Endothelial cell of umbilical vein (primary cell): ENCODE measurements around the gene LDLRAD4. TPM values are rescaled to one million over a fixed set of nuclear protein-coding genes. Genes with fewer than 3 reads are reported as not detected.

ENCODE experiments used
- BruUV-seq: library from RNA; stranded (reverse); fragments of 400-500 nt; replicated peaks from 2 replicates; lab custom pipeline; 2021; lab: Mats Ljungman, UMichigan
- CTCF ChIA-PET: fragments of 300-600, 350-600 bp; sonication (Branson Sonifier 250); formaldehyde crosslinking; loops from one replicate; lab custom pipeline; 2021; ENCODE audit warnings: antibody characterized with exemption, inconsistent platforms; lab: Charles Lee
- POLR2A ChIA-PET: fragments of 300-600, 350-600 bp; sonication (Branson Sonifier 250); formaldehyde crosslinking; loops from one replicate; lab custom pipeline; 2021; ENCODE audit warnings: antibody characterized with exemption, inconsistent platforms; lab: Charles Lee
- DNase-seq: peaks from one replicate; pipeline ENCODE4 v3.0.0-alpha.2; 2011; ENCODE audit warnings: low read depth, low spot score
- FAIRE-seq: peaks from 2 replicates; lab custom pipeline; 2011; peaks lifted over from hg19 to GRCh38; lab: Jason Lieb, UNC
- H2AFZ ChIP-seq: 2 replicates; pipeline ENCODE4 v1.6.0; 2012; ENCODE audit warnings: low read depth, low read length, control low read depth, inconsistent platforms
- H3K27ac ChIP-seq: 2 replicates; pipeline ENCODE4 v1.5.1; 2011; ENCODE audit warnings: low read depth, mild to moderate bottlenecking, control low read depth, low read length, moderate library complexity; ENCODE audit not compliant: insufficient read depth
- H3K27me3 ChIP-seq, 2 experiments: 2 replicates each; pipeline versions ENCODE4 v1.6.0 to v1.6.1; 2011; ENCODE audit warnings: low read length in 2 of 2, mixed read lengths in 1 of 2; ENCODE audit not compliant: control insufficient read depth in 2 of 2, insufficient read depth in 2 of 2
- H3K36me3 ChIP-seq, 2 experiments: 2 replicates in 1 of 2; 3 replicates in 1 of 2; pipeline ENCODE4 v1.5.1; 2011; ENCODE audit warnings: low read length in 2 of 2, mild to moderate bottlenecking in 1 of 2, moderate library complexity in 1 of 2; ENCODE audit not compliant: control insufficient read depth in 2 of 2, insufficient read depth in 2 of 2; ENCODE audit errors: extremely low read depth in 1 of 2
- H3K4me1 ChIP-seq: 3 replicates; pipeline ENCODE4 v1.5.1; 2011; ENCODE audit warnings: mild to moderate bottlenecking, low read length; ENCODE audit not compliant: control insufficient read depth, insufficient read depth; ENCODE audit errors: extremely low read depth
- H3K4me2 ChIP-seq: 2 replicates; pipeline ENCODE4 v1.6.1; 2011; ENCODE audit warnings: low read length, control low read depth, mixed read lengths; ENCODE audit not compliant: insufficient read depth
- H3K4me3 ChIP-seq, 3 experiments: fragments of 200-600 bp in 1 of 3; sonication (generic), shearing (Covaris generic) in 1 of 3; replicated peaks in 1 of 3; 2 replicates each; pipeline ENCODE4 v1.5.1; 2011 to 2016; ENCODE audit warnings: control low read depth in 3 of 3, low read length in 3 of 3, mild to moderate bottlenecking in 2 of 3, inconsistent platforms in 1 of 3, low read depth in 1 of 3, moderate library complexity in 1 of 3; ENCODE audit not compliant: insufficient read depth in 1 of 3
- H3K79me2 ChIP-seq: 2 replicates; pipeline ENCODE4 v1.6.0; 2012; ENCODE audit warnings: low read length, inconsistent platforms; ENCODE audit not compliant: control insufficient read depth, insufficient read depth
- H3K9ac ChIP-seq: replicated peaks from 2 replicates; pipeline ENCODE3; 2011; ENCODE audit warnings: low read length, control low read depth; ENCODE audit not compliant: insufficient read depth; ENCODE audit errors: extremely low read depth
- H3K9me1 ChIP-seq: replicated peaks from 3 replicates; pipeline ENCODE4 v1.6.0; 2011; ENCODE audit warnings: mild to moderate bottlenecking, low read length; ENCODE audit not compliant: control insufficient read depth, insufficient read depth; ENCODE audit errors: extremely low read depth
- H3K9me3 ChIP-seq: replicated peaks from 2 replicates; pipeline ENCODE4 v1.5.1; 2012; ENCODE audit warnings: low read length, inconsistent platforms; ENCODE audit not compliant: control insufficient read depth, insufficient read depth
- H4K20me1 ChIP-seq: replicated peaks from 2 replicates; pipeline ENCODE3; 2011; ENCODE audit warnings: mild to moderate bottlenecking, low read length; ENCODE audit not compliant: control insufficient read depth, insufficient read depth; ENCODE audit errors: extremely low read depth
- EZH2 ChIP-seq: IDR thresholded peaks from 2 replicates; pipeline ENCODE4 v1.6.1; 2012; ENCODE audit warnings: borderline replicate concordance, low read depth, mild to moderate bottlenecking, moderate library complexity, low read length, inconsistent platforms; ENCODE audit not compliant: severe bottlenecking
- FOS ChIP-seq: IDR thresholded peaks from 2 replicates; pipeline ENCODE4 v1.6.1; 2011; ENCODE audit warnings: mild to moderate bottlenecking, low read length, moderate library complexity, borderline replicate concordance; ENCODE audit not compliant: insufficient read depth
- GATA2 ChIP-seq: IDR thresholded peaks from 2 replicates; pipeline ENCODE4 v1.7.0; 2011; ENCODE audit warnings: low read depth, mild to moderate bottlenecking, moderate library complexity, mixed read lengths, low read length; ENCODE audit not compliant: insufficient read length, insufficient read depth
- JUN ChIP-seq: IDR thresholded peaks from 2 replicates; pipeline ENCODE4 v1.6.1; 2011; ENCODE audit warnings: borderline replicate concordance, low read depth; ENCODE audit not compliant: insufficient read length, insufficient read depth
- MYC ChIP-seq: IDR thresholded peaks from one replicate; pipeline ENCODE4 v1.6.1; 2011; ENCODE audit warnings: mild to moderate bottlenecking, low read depth, low read length
- POLR2A ChIP-seq: IDR thresholded peaks from 2 replicates; pipeline ENCODE4 v1.6.1; 2012; ENCODE audit warnings: low read depth, mild to moderate bottlenecking, control low read depth, low read length
- POLR2AphosphoS5 ChIP-seq: IDR thresholded peaks from 2 replicates; pipeline ENCODE4 v1.6.1; 2012; ENCODE audit warnings: low read depth, mild to moderate bottlenecking, control low read depth, low read length, moderate library complexity; ENCODE audit not compliant: insufficient read depth
- dilution Hi-C: fragments of 300-500 bp; cut with MboI; formaldehyde crosslinking; loops from one replicate; pipeline ENCODE4 v1.15.0; 2019; ENCODE audit warnings: low sequenced_read_pairs; ENCODE audit not compliant: extremely low pct_ligation_motif_present
- intact Hi-C: fragments of 100-400 bp; cut with micrococcal nuclease; formaldehyde crosslinking; loops from one replicate; pipeline ENCODE4 v1.10.0; 2022
- polyA plus RNA-seq, 4 experiments: library from polyadenylated mRNA; depleted of rRNA in 3 of 4; stranded (reverse) in 3 of 4; unstranded in 1 of 4; fragments of >200 nt; gene quantifications; 2 replicates each; pipeline versions ENCODE4 v1.2.1 to v1.2.3, GENCODE V29; 2011 to 2012; ENCODE audit warnings: missing spikeins in 1 of 4
- total RNA-seq: library from RNA; stranded (reverse); gene quantifications from 2 replicates; pipeline ENCODE4 v1.2.3, GENCODE V29; 2021
- TF ChIP-seq, protein P1 (sequence below): IDR thresholded peaks from 2 replicates; pipeline ENCODE4 v1.6.1; 2011; ENCODE audit not compliant: insufficient read depth, insufficient read length
- TF ChIP-seq, protein P2 (sequence below), 2 donors: IDR thresholded peaks; 1 replicate in 1 of 2; 2 replicates in 1 of 2; pipeline ENCODE4 v1.5.1; 2011; ENCODE audit warnings: low read length in 2 of 2, mild to moderate bottlenecking in 2 of 2, moderate library complexity in 2 of 2, control low read depth in 1 of 2, inconsistent platforms in 1 of 2, low read depth in 1 of 2; ENCODE audit not compliant: insufficient read depth in 1 of 2; ENCODE audit errors: extremely low read depth in 1 of 2

The LDLRAD4 gene
- total and polyA plus RNA-seq, 2 donors (not counting 3 experiments of a cell fraction or from before 2014, with no cell fraction given): 5.2 to 6.5 TPM

DNA sequence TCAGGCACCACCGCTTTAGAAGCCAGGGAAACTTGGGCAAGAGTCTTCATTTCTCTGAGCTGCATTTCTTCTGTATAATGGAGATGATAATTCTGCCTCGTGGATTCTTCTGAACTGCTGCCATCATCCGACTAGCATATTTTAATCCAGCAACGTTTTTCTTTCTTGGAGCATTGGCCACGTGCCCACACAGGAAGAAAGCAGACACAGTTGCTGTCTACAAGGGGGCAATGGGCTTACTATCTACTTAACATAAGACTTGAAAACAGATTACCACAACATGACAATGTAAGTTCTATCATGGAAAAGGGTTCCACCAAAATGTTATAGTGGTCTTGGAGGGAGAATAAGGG is 331.3 kb downstream of the LDLRAD4 start:
- Histone ChIP-seq H3K27ac (no peak overlapping the region), H3K9me1 (no peaks in the 10 kb centered on the region), H3K36me3 (no peaks in the 10 kb centered on the region), H3K9me3 (no peaks in the 10 kb centered on the region), H3K4me3 (no peak overlapping the region), H3K9ac (no peak overlapping the region), H4K20me1 (no peaks in the 10 kb centered on the region), H3K4me1 (no peaks in the 10 kb centered on the region), H3K79me2 (no peaks in the 10 kb centered on the region), H2AFZ (no peak overlapping the region), H3K27me3 (peaks cover 11 to 23% of the 10 kb centered on the region in 2 experiments), H3K4me2 (no peak overlapping the region)
- DNase-seq (no peak), FAIRE-seq (no peak)
- intact Hi-C loops (loop anchor here (10.0 kb wide), 1 partner anchor 175 kb away; the partner anchor contains the start of genes FAM210A and RNMT), dilution Hi-C loops (no loop called here)
- CTCF ChIA-PET: interaction anchor here (0.7 to 2.4 kb wide), 4 partner anchors 8 to 80 kb away, joined by 3 to 14 read pairs (median 8); no protein-coding TSS in a partner anchor
- BruUV-seq: no TSS peak
- TF ChIP-seq, protein P1, sequence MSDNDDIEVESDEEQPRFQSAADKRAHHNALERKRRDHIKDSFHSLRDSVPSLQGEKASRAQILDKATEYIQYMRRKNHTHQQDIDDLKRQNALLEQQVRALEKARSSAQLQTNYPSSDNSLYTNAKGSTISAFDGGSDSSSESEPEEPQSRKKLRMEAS: no peak
- TF ChIP-seq GATA2 (no peak), FOS (no peak)
- POLR2A ChIA-PET: no interaction called here

DNA sequence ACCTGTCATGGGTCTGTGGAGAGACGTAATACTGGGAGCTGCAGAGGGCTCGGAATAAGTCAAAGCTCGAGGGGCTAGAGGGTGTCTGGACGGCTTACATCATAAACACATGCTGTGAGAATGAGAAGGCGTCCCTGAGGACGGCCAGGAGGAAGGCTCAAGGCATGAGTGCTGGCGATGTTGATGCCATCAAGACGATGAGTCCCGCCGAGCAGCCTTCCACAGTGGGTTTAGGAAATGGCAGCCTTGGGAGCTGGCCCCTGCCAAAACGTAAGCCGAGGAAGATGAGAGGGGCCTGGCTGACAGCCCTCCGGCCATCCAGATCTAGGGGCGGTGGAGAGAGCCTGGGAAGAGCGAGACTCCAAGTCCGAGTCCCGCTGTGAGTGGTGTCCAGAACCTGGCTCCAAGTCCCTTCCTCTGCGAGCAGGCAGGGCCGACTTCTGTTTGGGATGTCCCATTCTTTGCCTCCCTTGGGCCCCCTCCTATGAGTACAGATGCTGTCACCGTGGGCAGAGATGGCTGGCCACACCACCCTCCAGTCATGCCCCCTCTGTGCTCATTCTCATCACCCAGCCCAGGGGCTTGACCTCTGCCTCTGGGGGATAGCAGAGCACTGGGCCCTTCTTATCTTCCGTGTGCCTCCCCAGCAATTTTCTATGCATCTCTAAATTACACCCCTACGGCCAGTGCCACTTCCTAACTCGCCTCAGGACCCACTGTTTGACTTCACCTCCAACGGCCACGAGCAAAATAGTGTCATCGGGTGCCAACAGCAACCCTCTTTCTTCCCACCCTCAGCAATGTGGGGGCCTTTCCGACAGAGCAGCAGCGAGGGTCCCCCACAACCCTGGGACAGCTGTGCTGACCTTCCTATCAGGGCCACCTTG is 332.1 kb downstream of the LDLRAD4 start:
- TF ChIP-seq FOS (no peak), JUN (no peak), GATA2 (no peak), POLR2A (no peak), MYC (no peak), EZH2 (no peak), POLR2AphosphoS5 (no peak)
- TF ChIP-seq, protein P1: no peak
- TF ChIP-seq, protein P2, sequence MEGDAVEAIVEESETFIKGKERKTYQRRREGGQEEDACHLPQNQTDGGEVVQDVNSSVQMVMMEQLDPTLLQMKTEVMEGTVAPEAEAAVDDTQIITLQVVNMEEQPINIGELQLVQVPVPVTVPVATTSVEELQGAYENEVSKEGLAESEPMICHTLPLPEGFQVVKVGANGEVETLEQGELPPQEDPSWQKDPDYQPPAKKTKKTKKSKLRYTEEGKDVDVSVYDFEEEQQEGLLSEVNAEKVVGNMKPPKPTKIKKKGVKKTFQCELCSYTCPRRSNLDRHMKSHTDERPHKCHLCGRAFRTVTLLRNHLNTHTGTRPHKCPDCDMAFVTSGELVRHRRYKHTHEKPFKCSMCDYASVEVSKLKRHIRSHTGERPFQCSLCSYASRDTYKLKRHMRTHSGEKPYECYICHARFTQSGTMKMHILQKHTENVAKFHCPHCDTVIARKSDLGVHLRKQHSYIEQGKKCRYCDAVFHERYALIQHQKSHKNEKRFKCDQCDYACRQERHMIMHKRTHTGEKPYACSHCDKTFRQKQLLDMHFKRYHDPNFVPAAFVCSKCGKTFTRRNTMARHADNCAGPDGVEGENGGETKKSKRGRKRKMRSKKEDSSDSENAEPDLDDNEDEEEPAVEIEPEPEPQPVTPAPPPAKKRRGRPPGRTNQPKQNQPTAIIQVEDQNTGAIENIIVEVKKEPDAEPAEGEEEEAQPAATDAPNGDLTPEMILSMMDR (IDR thresholded peaks at IDR 0.05; ENCODE audit: extremely low read depth in 1 of 2, insufficient read depth in 1 of 2, low read depth in 1 of 2, low read length in 2 of 2): no peak
- H3K79me2 ChIP-seq: no peaks in the 10 kb centered on the region
- DNase-seq (no peak), FAIRE-seq (no peak)
- H3K36me3 ChIP-seq: no peaks in the 10 kb centered on the region
- no peak overlapping the region for H3K9ac ChIP-seq
- no TSS peak for BruUV-seq
- H2AFZ ChIP-seq: no peak overlapping the region
- H3K9me3 ChIP-seq: no peaks in the 10 kb centered on the region
- H3K4me2 ChIP-seq: no peak overlapping the region
- dilution Hi-C loops: no loop called here
- H4K20me1 ChIP-seq: no peaks in the 10 kb centered on the region
- intact Hi-C loops: loop anchor here (10.0 kb wide), 1 partner anchor 174 kb away; the partner anchor contains the start of genes FAM210A and RNMT
- no peaks in the 10 kb centered on the region for H3K4me1 ChIP-seq
- POLR2A ChIA-PET: no interaction called here
- H3K27ac ChIP-seq: no peak overlapping the region
- no peaks in the 10 kb centered on the region for H3K9me1 ChIP-seq
- CTCF ChIA-PET: interaction anchor here (1.5 to 2.4 kb wide), 2 partner anchors 7 to 79 kb away, joined by 8 to 14 read pairs; no protein-coding TSS in a partner anchor
- H3K27me3 ChIP-seq: peaks cover 11 to 24% of the 10 kb centered on the region in 2 experiments
- H3K4me3 ChIP-seq: no peak overlapping the region
